Measurements from ENCODE around the gene MTRF1L. TPM values are rescaled to one million over a fixed set of nuclear protein-coding genes. Genes with fewer than 3 reads are reported as not detected.

MTRF1L gene
- total and polyA plus RNA-seq, 2 of the 13 experiments (the other 11 are each of a cell fraction or from before 2014, with no cell fraction given), result 17.6 to 28.7 TPM

DNA sequence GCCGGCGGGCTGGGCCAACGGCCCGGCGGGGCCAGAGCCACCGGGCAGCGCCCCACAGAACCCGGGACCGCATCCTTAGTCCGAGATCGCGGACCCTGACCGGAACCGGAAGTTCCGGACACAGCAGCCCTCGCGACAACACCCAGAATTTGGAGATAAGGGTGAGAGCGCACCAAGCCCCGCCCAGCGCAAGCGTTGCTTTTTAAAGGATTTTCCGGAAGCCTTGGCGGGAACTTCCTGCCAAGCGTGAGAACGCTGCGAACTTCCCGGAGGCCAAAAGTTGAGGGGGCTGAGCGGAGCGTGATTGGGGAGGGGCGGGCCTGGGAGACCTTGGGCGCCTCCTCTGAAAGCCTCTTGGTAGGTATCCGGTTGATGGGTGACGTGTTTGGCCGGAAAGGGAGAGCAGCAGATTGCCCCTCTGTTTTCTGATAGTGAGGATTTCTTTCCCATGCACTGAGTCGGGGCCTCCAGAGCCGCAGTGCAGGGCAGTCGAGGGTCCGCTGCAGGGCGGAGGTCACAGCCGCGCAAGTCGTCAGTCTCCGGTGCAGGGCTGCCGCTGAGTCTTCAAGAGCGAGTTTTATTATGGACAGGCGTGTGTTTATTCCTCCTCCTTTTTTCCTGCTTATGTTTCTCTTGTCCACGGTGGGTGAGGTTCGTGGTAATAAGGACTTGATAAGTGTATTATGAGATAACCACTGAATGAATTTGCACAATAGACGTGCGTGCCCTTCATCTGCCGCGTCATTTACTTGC lies at the start of gene MTRF1L (continued):
- TF ChIP-seq ZNF891 (CRISPR knock-in tag; IDR thresholded peaks at IDR 0.05) (peak; percentile 92; the same call in 1 of the 2 replicates), JUND (CRISPR knock-in tag; IDR thresholded peaks at IDR 0.05) (no peak), ZNF101 (CRISPR knock-in tag; IDR thresholded peaks at IDR 0.05; ENCODE audit: borderline replicate concordance, low read depth) (no peak), SRSF9 (IDR thresholded peaks at IDR 0.05; ENCODE audit: borderline replicate concordance, insufficient read depth, low read depth, low read length, poor library complexity, severe bottlenecking) (no peak), ZNF558 (CRISPR knock-in tag; IDR thresholded peaks at IDR 0.05; ENCODE audit: borderline replicate concordance) (peak; percentile 88), RORA (CRISPR knock-in tag; IDR thresholded peaks at IDR 0.05) (no peak), BORCS8-MEF2B (CRISPR knock-in tag; IDR thresholded peaks at IDR 0.05) (0 out of 2 replicates have a peak, but pooled peaks have one; percentile 43), TGIF2 (CRISPR knock-in tag; IDR thresholded peaks at IDR 0.05) (no peak; the same call in 1 of the 2 replicates), ZNF282 (IDR thresholded peaks at IDR 0.05; ENCODE audit: partially characterized antibody) (no peak), ATAD3A (CRISPR knock-in tag; IDR thresholded peaks at IDR 0.05) (no peak), SALL1 (CRISPR knock-in tag; IDR thresholded peaks at IDR 0.05) (peak; percentile 67), IKZF1 (IDR thresholded peaks at IDR 0.05) (no peak), MIXL1 (CRISPR knock-in tag; IDR thresholded peaks at IDR 0.05) (0 out of 2 replicates have a peak, but pooled peaks have one; percentile 10), REXO4 (CRISPR knock-in tag; IDR thresholded peaks at IDR 0.05; ENCODE audit: borderline replicate concordance) (no peak), PHB2 (IDR thresholded peaks at IDR 0.05; ENCODE audit: partially characterized antibody) (no peak), PLRG1 (conservative IDR thresholded peaks at IDR 0.05) (no peak)
- TF ChIP-seq, protein P1, sequence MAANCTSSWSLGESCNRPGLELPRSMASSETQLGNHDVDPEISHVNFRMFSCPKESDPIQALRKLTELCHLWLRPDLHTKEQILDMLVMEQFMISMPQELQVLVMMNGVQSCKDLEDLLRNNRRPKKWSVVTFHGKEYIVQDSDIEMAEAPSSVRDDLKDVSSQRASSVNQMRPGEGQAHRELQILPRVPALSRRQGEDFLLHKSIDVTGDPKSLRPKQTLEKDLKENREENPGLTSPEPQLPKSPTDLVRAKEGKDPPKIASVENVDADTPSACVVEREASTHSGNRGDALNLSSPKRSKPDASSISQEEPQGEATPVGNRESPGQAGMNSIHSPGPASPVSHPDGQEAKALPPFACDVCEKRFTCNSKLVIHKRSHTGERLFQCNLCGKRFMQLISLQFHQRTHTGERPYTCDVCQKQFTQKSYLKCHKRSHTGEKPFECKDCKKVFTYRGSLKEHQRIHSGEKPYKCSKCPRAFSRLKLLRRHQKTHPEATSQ (CRISPR knock-in tag; IDR thresholded peaks at IDR 0.05; ENCODE audit: borderline replicate concordance), result peak; percentile 43; the same call in 1 of the 2 replicates
- TF ChIP-seq, protein P2, sequence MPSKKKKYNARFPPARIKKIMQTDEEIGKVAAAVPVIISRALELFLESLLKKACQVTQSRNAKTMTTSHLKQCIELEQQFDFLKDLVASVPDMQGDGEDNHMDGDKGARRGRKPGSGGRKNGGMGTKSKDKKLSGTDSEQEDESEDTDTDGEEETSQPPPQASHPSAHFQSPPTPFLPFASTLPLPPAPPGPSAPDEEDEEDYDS (CRISPR knock-in tag; IDR thresholded peaks at IDR 0.05), result peak; percentile 100
- TF ChIP-seq, protein P3, sequence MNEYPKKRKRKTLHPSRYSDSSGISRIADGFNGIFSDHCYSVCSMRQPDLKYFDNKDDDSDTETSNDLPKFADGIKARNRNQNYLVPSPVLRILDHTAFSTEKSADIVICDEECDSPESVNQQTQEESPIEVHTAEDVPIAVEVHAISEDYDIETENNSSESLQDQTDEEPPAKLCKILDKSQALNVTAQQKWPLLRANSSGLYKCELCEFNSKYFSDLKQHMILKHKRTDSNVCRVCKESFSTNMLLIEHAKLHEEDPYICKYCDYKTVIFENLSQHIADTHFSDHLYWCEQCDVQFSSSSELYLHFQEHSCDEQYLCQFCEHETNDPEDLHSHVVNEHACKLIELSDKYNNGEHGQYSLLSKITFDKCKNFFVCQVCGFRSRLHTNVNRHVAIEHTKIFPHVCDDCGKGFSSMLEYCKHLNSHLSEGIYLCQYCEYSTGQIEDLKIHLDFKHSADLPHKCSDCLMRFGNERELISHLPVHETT (CRISPR knock-in tag; conservative IDR thresholded peaks at IDR 0.05), result peak; percentile 72
- TF ChIP-seq, protein P4, sequence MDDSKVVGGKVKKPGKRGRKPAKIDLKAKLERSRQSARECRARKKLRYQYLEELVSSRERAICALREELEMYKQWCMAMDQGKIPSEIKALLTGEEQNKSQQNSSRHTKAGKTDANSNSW (CRISPR knock-in tag; IDR thresholded peaks at IDR 0.05; ENCODE audit: borderline replicate concordance), result no peak
- TF ChIP-seq, protein P5, sequence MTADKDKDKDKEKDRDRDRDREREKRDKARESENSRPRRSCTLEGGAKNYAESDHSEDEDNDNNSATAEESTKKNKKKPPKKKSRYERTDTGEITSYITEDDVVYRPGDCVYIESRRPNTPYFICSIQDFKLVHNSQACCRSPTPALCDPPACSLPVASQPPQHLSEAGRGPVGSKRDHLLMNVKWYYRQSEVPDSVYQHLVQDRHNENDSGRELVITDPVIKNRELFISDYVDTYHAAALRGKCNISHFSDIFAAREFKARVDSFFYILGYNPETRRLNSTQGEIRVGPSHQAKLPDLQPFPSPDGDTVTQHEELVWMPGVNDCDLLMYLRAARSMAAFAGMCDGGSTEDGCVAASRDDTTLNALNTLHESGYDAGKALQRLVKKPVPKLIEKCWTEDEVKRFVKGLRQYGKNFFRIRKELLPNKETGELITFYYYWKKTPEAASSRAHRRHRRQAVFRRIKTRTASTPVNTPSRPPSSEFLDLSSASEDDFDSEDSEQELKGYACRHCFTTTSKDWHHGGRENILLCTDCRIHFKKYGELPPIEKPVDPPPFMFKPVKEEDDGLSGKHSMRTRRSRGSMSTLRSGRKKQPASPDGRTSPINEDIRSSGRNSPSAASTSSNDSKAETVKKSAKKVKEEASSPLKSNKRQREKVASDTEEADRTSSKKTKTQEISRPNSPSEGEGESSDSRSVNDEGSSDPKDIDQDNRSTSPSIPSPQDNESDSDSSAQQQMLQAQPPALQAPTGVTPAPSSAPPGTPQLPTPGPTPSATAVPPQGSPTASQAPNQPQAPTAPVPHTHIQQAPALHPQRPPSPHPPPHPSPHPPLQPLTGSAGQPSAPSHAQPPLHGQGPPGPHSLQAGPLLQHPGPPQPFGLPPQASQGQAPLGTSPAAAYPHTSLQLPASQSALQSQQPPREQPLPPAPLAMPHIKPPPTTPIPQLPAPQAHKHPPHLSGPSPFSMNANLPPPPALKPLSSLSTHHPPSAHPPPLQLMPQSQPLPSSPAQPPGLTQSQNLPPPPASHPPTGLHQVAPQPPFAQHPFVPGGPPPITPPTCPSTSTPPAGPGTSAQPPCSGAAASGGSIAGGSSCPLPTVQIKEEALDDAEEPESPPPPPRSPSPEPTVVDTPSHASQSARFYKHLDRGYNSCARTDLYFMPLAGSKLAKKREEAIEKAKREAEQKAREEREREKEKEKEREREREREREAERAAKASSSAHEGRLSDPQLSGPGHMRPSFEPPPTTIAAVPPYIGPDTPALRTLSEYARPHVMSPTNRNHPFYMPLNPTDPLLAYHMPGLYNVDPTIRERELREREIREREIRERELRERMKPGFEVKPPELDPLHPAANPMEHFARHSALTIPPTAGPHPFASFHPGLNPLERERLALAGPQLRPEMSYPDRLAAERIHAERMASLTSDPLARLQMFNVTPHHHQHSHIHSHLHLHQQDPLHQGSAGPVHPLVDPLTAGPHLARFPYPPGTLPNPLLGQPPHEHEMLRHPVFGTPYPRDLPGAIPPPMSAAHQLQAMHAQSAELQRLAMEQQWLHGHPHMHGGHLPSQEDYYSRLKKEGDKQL (CRISPR knock-in tag; IDR thresholded peaks at IDR 0.05; ENCODE audit: low read depth), result 0 out of 2 replicates have a peak, but pooled peaks have one; percentile 12

All from HepG2 (cell line).